K562 treated with DMSO at 1 percent for 24 hours (cell line): ENCODE results near the gene ING4. TPM values are rescaled to one million over a fixed set of nuclear protein-coding genes. Genes with fewer than 3 reads are reported as not detected.

ENCODE experiments used
- total RNA-seq: library from RNA; unstranded; fragments of 300-600 nt; gene quantifications from 2 replicates; pipeline ENCODE4 v1.2.3, GENCODE V29; 2022; ENCODE audit warnings: low read depth; ENCODE audit not compliant: insufficient read depth

The ING4 gene
- total RNA-seq: 29.9 and 30.0 TPM in 2 replicates

DNA sequence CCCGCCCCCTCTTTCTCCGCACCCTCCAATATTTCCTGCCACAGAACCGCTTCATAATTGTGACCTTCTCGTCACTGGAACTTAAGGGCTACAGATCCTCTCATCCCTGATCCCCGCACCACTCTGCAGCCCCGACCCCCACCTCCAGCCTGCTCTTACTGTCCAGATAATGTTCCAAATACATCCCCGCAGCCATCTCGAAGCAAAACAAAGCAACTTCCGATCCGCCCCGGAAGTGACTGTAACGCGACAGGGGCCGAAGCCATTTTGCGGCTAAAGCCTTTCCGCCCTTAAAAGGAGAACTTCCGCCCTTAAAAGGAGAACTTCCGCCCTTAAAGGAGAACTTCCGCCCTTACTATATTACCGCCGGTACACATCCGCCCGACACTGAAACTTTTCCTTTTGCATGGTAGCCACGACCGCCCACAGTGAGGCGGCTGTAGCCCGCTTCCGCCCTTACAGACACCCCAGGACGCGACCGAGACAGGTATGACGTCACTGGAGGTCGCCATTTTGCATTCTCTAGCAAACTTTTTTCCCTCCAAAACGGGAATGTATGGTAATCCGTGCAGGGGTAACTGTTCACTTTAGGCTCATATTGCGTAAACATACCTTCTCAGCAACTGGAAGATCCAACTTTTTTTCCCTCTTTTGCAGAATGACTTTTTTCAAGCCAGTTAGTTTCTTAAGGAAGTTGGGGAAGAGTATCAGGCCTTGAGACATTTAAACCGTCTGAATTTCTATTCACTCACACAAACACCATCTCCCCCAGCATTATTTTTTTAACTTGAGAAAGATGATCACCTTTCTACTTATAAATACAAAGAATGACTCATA, at the start of gene ING4:
ING4 (minus strand) TSS at position 214 of the 837 bp plus-strand sequence; CDS start at position 196, 18 bp downstream.

DNA sequence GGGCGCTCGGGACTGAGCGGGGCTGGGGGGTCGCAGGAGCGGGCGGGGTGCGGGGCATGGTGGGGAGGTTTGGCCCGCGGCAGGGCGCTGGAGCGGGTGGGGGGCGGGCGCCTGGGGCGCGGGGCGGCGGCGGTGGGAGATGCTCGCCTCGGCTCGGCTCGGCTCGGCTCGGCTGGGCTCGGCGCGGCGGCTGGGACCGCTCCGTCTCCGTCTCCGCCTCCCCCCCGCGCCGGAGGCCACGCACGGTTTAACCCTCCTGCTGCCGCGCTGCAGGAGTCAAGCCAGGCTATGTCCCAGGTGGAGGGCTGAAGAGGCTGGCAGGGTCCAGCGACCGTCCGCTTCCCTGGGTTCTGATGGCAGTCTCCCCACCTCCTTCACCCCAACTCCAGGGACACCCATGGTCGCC, 37.7 kb upstream of the ING4 start, which contains the start of gene PIANP:
PIANP (minus strand) TSS at position 170 of the 406 bp plus-strand sequence. CDS start 2,754 bp downstream, outside the sequence.

DNA sequence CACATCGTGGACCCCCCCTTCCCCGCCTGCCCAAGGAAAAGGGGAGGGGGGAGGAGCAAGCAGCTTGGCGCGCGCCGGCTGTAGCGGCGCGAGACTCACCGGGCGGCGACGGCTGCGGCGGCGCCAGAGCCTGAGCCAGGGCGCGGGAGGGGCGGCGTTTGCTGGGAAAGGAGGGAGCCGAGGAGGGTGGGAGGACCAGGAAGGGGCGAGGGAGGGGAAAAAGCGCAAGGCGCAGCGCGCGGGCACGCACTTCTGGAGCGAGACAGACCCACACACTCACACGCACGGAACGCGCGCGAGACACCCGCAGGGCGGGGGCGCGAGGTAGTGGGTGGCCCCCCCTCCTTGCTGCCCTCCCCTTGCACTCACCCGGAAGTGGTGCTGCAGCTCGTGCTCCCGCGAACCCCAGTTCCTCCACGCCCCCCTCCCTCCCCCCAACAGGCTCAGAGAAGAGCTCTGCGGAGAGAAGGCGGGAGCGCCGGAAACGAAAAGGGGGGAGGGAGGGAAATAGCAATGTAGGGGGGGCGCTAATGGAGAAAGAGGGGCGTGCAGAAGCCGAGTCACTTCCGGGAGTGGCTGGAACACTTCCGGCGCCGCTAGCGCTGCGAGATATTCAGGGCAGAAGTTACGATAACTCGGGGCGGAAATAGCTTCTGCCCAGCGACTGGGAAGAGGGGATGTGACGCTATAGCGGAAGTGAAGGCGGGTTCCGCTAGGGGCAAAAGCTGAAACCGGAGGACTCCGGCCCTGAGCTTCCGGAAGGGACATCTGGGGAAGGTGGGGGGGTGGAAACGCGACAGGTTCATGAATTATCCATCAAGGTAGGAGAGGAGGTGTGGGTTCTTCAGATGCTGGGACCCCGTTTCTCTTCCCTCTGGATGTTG, 26.3 kb upstream of the ING4 start, which contains the start of gene ZNF384:
ZNF384 (minus strand) TSS at position 377 of the 884 bp plus-strand sequence. CDS start 9,855 bp downstream, outside the sequence.

DNA sequence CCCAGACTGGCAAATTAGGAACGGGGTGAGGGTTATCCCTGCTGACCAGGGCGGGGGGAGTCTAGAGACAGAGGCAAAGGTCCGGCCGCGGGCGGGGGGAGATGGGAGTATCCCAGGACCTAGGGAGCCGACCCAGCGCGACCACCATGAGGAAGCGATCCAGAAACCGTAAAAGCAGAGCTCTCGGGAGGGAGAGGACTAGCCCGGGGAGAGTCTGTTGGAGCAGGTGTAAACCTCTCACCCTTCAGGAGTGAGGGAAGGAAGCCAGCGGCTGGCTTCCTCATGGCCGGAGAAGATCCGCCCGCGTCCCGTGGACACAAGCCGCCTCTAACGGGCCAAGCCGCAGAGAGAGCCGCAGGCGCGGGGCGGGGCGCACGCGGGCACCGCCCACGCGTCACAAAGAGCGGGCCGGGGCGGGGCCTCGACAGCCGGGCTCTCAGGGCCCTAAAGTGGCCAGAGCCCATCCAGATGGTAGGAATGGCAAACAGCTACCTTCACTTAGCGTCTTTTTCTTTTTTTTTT, 15.8 kb downstream of the ING4 start, which contains the start of gene ACRBP:
ACRBP (minus strand) TSS at position 350 of the 522 bp plus-strand sequence; CDS start at position 284, 66 bp downstream.

DNA sequence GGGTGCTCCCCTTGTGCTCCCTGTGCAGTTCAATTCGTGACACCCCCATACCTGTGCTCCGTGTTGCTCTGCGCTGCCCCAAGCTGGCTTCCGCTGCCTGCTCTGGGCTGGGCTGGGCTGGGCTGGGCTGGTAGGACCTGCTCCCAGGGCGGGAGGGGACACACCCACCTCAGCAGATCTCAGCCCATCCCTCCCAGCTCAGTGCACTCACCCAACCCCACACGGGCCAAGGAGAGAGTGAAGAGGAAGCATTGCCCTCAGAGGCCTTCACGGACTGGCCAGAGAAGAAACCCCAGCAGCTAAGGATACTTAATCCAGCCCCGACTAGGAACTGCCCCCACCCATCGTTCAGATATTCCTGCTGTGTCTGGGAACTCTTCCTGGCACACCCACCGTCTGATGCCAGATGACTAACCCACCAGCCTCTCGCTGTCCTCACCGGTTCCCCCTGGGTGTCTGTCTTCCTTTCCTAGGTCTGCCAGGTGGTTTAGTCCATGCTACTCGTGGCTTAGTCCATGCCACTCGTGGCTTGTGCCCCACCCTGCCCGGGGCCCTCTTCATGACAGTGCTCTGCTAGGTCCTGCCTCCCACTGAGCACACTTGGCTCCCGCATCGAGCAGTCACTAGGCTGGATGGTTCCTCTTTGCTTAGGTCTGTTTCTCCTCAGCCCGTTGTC, 26.9 kb downstream of the ING4 start, which contains the start of gene LPAR5:
LPAR5 (minus strand) TSS at position 104 of the 676 bp plus-strand sequence. CDS start 14,711 bp downstream, outside the sequence.

Other genes with a start within 250 kb of the ING4 start
- not detected in 2 replicates for gene CD27, start 218.2 kb downstream of the ING4 start, total RNA-seq
- 7.2 and 8.9 TPM in 2 replicates for gene TAPBPL, start 211.1 kb downstream of the ING4 start, total RNA-seq
- gene VAMP1, start 192.4 kb downstream of the ING4 start, total RNA-seq: 7.0 and 7.9 TPM in 2 replicates
- gene MRPL51, start 169.9 kb downstream of the ING4 start, total RNA-seq: 98.8 and 112 TPM in 2 replicates
- 80.5 and 88.8 TPM in 2 replicates for gene NCAPD2, start 169.0 kb downstream of the ING4 start, total RNA-seq
- 2,559 and 2,719 TPM in 2 replicates for gene GAPDH, start 128.6 kb downstream of the ING4 start, total RNA-seq
- gene IFFO1, start 107.1 kb downstream of the ING4 start, total RNA-seq: 0.38 TPM in 1 of 2 replicates, not detected in the other
- gene NOP2, start 94.8 kb downstream of the ING4 start, total RNA-seq: 23.7 and 26.5 TPM in 2 replicates
- 272 and 284 TPM in 2 replicates for gene CHD4, start 55.7 kb downstream of the ING4 start, total RNA-seq
- gene LPAR5, start 27.2 kb downstream of the ING4 start, total RNA-seq: 10.7 and 10.8 TPM in 2 replicates
- gene ACRBP, start 15.7 kb downstream of the ING4 start, total RNA-seq: 0.88 and 4.2 TPM in 2 replicates
- gene ZNF384, start 26.3 kb upstream of the ING4 start, total RNA-seq: 31.4 and 35.4 TPM in 2 replicates
- 0.10 TPM in 1 of 2 replicates, not detected in the other for gene PIANP, start 37.7 kb upstream of the ING4 start, total RNA-seq
- 35.9 and 39.5 TPM in 2 replicates for gene COPS7A, start 60.9 kb upstream of the ING4 start, total RNA-seq
- 177 and 185 TPM in 2 replicates for gene MLF2, start 90.0 kb upstream of the ING4 start, total RNA-seq
- gene PTMS, start 103.2 kb upstream of the ING4 start, total RNA-seq: 448 and 520 TPM in 2 replicates
- 0.81 and 1.1 TPM in 2 replicates for gene LAG3, start 109.4 kb upstream of the ING4 start, total RNA-seq
- 0.10 TPM in 1 of 2 replicates, not detected in the other for gene CD4, start 126.4 kb upstream of the ING4 start, total RNA-seq
- 3.4 and 5.0 TPM in 2 replicates for gene GPR162, start 158.7 kb upstream of the ING4 start, total RNA-seq
- 16.1 and 17.8 TPM in 2 replicates for gene P3H3, start 165.3 kb upstream of the ING4 start, total RNA-seq
- 1.3 and 1.7 TPM in 2 replicates for gene GNB3, start 177.8 kb upstream of the ING4 start, total RNA-seq
- 26.4 and 26.9 TPM in 2 replicates for gene CDCA3, start 188.2 kb upstream of the ING4 start, total RNA-seq
- gene USP5, start 189.0 kb upstream of the ING4 start, total RNA-seq: 73.2 and 74.7 TPM in 2 replicates
- 522 and 527 TPM in 2 replicates for gene TPI1, start 204.4 kb upstream of the ING4 start, total RNA-seq
- 8.9 and 12.1 TPM in 2 replicates for gene SPSB2, start 210.2 kb upstream of the ING4 start, total RNA-seq
- 7.1 and 9.8 TPM in 2 replicates for gene LRRC23, start 241.7 kb upstream of the ING4 start, total RNA-seq